Mucosa of descending colon (tissue), 3 donors: ENCODE data around the gene PSMD9. TPM values are rescaled to one million over a fixed set of nuclear protein-coding genes. Genes with fewer than 3 reads are reported as not detected.
"Not testable (repeated sequence)": the region's sequence is repeated elsewhere in the genome, so short reads cannot be mapped to it uniquely, and the experiment has no call there.

Experiments
- ATAC-seq: fragments of 200-7000 bp; cut with Tn5 transposase; one replicate; pipeline ENCODE4 v1.9.1; 2020; ENCODE audit warnings: mild to moderate bottlenecking, moderate library complexity
- DNase-seq, 3 donors: peaks; one replicate each; pipeline ENCODE4 v3.0.0-alpha.2; 2020
- H3K36me3 ChIP-seq: fragments of 200-600 bp; one replicate; pipeline ENCODE4 v1.8.0; 2021; ENCODE audit warnings: low read depth, mild to moderate bottlenecking
- H3K4me1 ChIP-seq: fragments of 200-600 bp; one replicate; pipeline ENCODE4 v1.8.0; 2021; ENCODE audit warnings: low read depth, mild to moderate bottlenecking
- H3K4me3 ChIP-seq: fragments of 200-600 bp; one replicate; pipeline ENCODE4 v1.8.0; 2021; ENCODE audit warnings: mild to moderate bottlenecking
- H3K9me3 ChIP-seq: fragments of 200-600 bp; one replicate; pipeline ENCODE4 v1.8.0; 2021; ENCODE audit warnings: mild to moderate bottlenecking
- intact Hi-C, 2 donors: fragments of 100-400 bp; cut with DNase I in 1 of 2; cut with micrococcal nuclease in 1 of 2; formaldehyde crosslinking; loops; one replicate each; pipeline versions ENCODE4 v1.11.0 to v1.11.1; 2022; cut with DNase I, micrococcal nuclease
- total RNA-seq, 3 donors: library from RNA; stranded (reverse); fragmentation: NEBNext Ultra II Directional in 2 of 3; extraction: Animal tissue kit (Norgen Biotek cat#: 25700) in 2 of 3; gene quantifications; one replicate each; pipeline versions ENCODE4 v1.2.1 to v1.2.4, GENCODE V29; 2021 to 2023
- TF ChIP-seq, protein P1 (sequence below): fragments of 200-600 bp; IDR thresholded peaks from one replicate; pipeline ENCODE4 v1.8.0; 2022; ENCODE audit warnings: antibody characterized with exemption, mild to moderate bottlenecking
- donor health status: DM: no; HTN: no; CAD: no; lungs with moderate emphysema.
- donor health status: DM: no; HTN: no; CAD: no.
- donor health status: DM: no; HTN: yes; CAD: no.

Gene PSMD9
- total RNA-seq, 3 donors from 2014 or later: 45.0 to 45.6 (median 45.2) TPM

DNA sequence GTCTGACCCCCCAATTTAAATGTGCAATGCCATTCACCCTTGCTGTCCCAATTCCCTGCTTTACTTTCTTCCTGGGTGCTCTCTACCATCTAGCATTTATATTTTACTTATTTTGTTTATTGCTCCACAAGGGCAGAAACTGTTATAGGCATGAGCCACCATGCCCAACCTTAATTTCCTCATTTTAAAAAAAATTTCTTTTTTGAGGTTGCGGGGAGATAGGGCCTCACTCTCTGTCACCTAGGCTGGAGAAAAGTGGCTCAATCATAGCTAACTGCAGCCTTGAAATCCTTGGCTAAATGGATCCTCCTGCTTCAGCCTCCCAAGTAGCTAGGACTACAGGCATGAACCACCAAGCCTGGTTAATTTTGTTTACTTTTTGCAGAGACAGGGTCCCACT lies 42.9 kb upstream of the PSMD9 start:
- ATAC-seq: no peak
- Histone ChIP-seq H3K9me3 (no peaks in the 10 kb centered on the region), H3K4me1 (no peaks in the 10 kb centered on the region), H3K4me3 (no peak overlapping the region), H3K36me3 (no peaks in the 10 kb centered on the region)
- DNase-seq: no peak
- TF ChIP-seq, protein P1, sequence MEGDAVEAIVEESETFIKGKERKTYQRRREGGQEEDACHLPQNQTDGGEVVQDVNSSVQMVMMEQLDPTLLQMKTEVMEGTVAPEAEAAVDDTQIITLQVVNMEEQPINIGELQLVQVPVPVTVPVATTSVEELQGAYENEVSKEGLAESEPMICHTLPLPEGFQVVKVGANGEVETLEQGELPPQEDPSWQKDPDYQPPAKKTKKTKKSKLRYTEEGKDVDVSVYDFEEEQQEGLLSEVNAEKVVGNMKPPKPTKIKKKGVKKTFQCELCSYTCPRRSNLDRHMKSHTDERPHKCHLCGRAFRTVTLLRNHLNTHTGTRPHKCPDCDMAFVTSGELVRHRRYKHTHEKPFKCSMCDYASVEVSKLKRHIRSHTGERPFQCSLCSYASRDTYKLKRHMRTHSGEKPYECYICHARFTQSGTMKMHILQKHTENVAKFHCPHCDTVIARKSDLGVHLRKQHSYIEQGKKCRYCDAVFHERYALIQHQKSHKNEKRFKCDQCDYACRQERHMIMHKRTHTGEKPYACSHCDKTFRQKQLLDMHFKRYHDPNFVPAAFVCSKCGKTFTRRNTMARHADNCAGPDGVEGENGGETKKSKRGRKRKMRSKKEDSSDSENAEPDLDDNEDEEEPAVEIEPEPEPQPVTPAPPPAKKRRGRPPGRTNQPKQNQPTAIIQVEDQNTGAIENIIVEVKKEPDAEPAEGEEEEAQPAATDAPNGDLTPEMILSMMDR: no peak
- intact Hi-C loops: no loop called here

DNA sequence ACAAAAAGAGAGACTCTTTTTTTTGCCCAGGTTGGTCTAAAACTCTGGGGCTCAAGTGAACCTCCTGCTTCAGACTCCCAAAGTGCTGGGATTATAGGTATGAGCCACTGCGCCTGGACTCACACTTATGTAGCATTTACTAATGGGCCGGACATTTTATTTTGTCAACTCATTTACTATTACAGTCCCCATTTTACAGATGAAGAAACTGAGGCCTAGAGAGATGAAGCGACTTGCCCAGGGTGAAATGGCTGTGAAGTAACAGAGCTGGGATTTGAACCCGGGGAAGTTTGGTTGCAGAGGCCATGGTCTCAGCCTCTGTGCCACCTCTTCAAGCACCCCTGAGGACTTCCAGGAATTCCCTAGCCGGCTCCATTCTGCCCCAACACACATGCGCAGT lies 39.4 kb upstream of the PSMD9 start:
- Histone ChIP-seq H3K4me3 (no peak overlapping the region), H3K36me3 (no peaks in the 10 kb centered on the region), H3K9me3 (no peaks in the 10 kb centered on the region), H3K4me1 (no peaks in the 10 kb centered on the region)
- TF ChIP-seq, protein P1: no peak
- ATAC-seq (no peak), DNase-seq (no peak)
- intact Hi-C loops: no loop called here

DNA sequence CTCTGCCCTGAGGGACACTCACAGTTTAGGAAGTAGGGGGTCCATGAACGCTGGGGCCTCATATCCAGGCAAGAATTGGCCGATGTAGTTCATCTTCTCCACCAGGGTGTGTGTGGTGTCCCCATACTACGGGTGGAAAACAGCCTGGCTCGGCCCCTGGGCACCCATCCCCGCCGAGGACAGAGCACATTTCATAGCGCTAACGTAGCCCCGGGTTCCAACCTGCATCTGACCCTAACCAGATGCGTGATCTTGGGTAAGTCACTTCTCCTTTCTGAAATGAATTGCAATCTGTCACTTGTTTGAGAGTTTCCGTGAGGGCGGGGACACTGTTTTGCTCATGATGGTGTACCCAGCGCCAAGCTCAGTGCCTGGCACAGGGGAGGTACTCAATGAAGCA lies 38.9 kb upstream of the PSMD9 start:
- no peak for DNase-seq
- ATAC-seq: no peak
- Histone ChIP-seq H3K9me3 (no peaks in the 10 kb centered on the region), H3K36me3 (no peaks in the 10 kb centered on the region), H3K4me1 (no peaks in the 10 kb centered on the region), H3K4me3 (no peak overlapping the region)
- TF ChIP-seq, protein P1: no peak
- intact Hi-C loops: no loop called here

DNA sequence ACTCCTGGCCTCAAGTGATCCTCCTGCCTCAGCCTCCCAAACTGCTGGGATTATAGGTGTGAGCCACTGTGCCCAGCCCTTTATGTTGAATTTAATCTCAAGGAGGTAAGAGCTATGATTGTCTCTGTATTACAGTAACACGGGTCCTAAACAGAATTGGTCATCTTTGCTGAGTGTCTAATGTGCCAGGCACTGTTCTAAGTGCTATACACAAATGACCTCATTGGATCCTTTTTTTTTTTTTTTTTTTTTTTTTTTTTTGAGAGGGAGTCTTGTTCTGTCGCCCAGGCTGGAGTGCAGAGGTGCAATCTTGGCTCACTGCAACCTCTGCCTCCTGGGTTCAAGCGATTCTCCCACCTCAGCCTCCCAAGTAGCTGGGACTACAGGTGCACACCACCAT lies 36.2 kb upstream of the PSMD9 start:
- H3K4me1 ChIP-seq, intact Hi-C loops, DNase-seq, H3K9me3 ChIP-seq, H3K36me3 ChIP-seq, ATAC-seq, H3K4me3 ChIP-seq: not testable (repeated sequence)

DNA sequence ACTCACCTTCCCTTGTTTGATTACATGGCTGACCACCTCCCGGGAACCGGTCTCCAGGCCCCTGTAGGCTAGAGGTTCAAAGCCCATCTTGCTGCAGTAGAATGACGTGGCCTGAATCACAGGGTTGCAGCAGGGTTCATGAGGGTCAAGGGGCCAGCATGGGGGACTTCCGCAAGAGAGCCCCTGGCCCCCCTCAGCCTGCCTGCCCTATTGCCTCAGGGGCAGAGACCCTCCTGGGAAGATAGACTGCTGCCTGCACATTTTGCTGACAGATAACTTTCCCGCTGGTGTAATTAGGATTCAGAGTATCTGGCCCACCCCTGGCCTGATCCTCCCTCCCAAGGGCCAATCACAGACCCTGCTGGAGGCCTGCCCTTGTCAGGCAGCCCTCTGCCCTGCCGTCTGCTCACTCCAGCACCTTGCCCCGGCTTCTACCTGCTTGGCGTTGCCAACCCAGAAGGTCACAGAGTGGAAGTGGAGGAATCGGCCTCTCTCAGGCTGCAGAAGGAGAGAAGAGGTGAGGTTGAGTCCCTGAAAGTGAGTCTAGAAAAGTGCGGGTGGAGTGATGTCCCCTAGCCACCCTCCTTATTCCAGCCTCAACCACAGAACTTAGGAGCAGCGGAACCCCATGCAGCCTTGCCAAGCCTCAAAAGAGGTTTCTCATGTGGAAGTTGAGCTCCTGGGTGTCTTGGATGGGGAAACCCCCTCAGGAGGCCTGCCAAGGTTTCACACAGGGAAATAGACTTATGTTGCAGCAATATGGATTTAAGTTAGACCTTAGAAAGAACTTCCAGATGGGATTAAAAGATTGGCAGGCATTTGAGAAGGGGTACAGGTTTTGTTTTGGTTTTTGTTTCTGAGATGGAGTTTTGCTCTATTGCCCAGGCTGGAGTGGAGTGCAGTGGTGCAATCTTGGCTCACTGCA lies 31.0 kb upstream of the PSMD9 start:
- TF ChIP-seq, protein P1: no peak
- intact Hi-C loops: no loop called here
- Histone ChIP-seq H3K4me3 (no peak overlapping the region), H3K9me3 (no peaks in the 10 kb centered on the region), H3K4me1 (no peaks in the 10 kb centered on the region), H3K36me3 (no peaks in the 10 kb centered on the region)
- ATAC-seq: no peak
- no peak for DNase-seq

DNA sequence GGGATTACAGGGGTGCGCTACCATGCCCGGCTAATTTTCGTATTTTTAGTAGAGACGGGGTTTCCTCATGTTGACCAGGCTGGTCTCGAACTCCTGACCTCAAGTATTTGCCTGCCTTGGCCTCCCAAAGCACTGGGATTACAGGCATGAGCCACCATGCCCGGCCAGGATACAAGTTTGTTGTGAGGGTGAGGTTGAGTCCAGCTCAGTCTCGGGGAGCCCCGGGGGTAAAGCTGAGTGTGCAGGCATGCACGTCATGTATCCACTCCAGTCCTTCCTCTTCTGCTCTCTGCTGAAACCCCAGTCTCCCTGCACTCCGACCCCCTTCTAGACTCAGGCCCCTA lies 30.3 kb upstream of the PSMD9 start:
- Histone ChIP-seq H3K36me3 (no peaks in the 10 kb centered on the region), H3K4me1 (no peaks in the 10 kb centered on the region), H3K4me3 (no peak overlapping the region), H3K9me3 (no peaks in the 10 kb centered on the region)
- DNase-seq (no peak), ATAC-seq (no peak)
- TF ChIP-seq, protein P1: no peak
- intact Hi-C loops: no loop called here
